ENCODE measurements around the gene RPL27A. TPM values are rescaled to one million over a fixed set of nuclear protein-coding genes. Genes with fewer than 3 reads are reported as not detected.
A peak's percentile ranks its signal among the peaks of the same experiment; 100 is the strongest.

RPL27A gene
- total RNA-seq, 1 donor from 2014 or later, result 1,860 TPM

DNA sequence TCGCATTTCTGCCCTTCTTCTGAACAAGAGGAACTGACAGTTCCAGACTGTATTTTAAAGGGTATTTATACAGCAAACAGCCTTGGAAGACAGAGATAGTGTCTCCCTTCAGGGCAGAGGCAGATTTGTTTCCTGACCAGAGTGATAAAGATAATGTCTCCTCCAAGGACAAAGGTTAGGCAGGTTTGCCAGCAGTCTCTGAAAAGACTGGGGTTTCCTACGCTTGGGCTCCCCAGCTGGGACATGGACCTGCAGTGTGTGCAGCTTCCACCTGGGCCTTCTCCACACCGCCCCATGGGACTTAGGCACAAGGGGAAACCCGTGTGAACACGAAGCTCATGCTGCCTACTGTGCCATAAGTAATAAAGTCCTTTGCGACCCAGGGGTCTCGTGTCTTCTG, 42.1 kb downstream of the RPL27A start:
- H3K9ac ChIP-seq (ENCODE audit: low read depth in 1 of 3, low read length in 3 of 3), result no peak overlapping the region

DNA sequence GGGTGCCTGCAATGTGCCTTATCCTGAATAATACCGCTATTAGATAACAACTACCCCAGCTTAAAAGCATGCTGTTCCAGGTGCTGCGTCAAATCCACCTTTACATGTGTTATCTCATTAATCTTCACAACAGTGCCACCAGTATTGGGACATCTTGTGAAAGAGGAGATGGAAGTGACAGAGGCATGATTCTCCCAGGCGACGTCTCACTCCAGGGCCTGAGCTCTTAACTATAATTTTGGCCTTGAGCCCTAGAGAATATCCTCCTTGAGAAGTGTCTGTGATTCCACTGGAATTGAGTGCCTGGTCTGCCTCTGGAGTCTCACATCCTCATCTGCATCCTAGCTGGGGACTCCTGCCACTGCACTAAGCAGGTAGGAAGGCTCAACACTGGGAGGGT, 43.8 kb downstream of the RPL27A start:
- H3K36me3 ChIP-seq (ENCODE audit: control insufficient read depth in 3 of 3, insufficient read depth in 3 of 3, low read length in 3 of 3), result peaks cover 0 to 18% (median 12%) of the 10 kb centered on the region in 3 donors
- no peaks in the 10 kb centered on the region for H3K9me3 ChIP-seq (ENCODE audit: control insufficient read depth in 3 of 3, low read length in 3 of 3)
- H3K27ac ChIP-seq (ENCODE audit: low read depth, low read length), result no peak overlapping the region
- H3K4me1 ChIP-seq (ENCODE audit: control insufficient read depth in 3 of 3, insufficient read depth in 3 of 3, low read length in 3 of 3), result peaks cover 13 to 37% (median 36%) of the 10 kb centered on the region in 3 donors
- H3K4me3 ChIP-seq (ENCODE audit: low read length in 3 of 3), result no peak overlapping the region
- H3K9ac ChIP-seq (ENCODE audit: low read depth in 1 of 3, low read length in 3 of 3), result no peak overlapping the region
- H3K27me3 ChIP-seq (ENCODE audit: control insufficient read depth in 3 of 3, insufficient read depth in 3 of 3, low read length in 3 of 3), result no peaks in the 10 kb centered on the region

More for the DNA sequence above, 42.1 kb downstream of the RPL27A start:
- Histone ChIP-seq H3K4me1 (ENCODE audit: control insufficient read depth in 3 of 3, insufficient read depth in 3 of 3, low read length in 3 of 3) (peaks cover 30 to 52% (median 51%) of the 10 kb centered on the region in 3 donors), H3K9me3 (ENCODE audit: control insufficient read depth in 3 of 3, low read length in 3 of 3) (no peaks in the 10 kb centered on the region), H3K27me3 (ENCODE audit: control insufficient read depth in 3 of 3, insufficient read depth in 3 of 3, low read length in 3 of 3) (no peaks in the 10 kb centered on the region), H3K27ac (ENCODE audit: low read depth, low read length) (no peak overlapping the region), H3K4me3 (ENCODE audit: low read length in 3 of 3) (no peak overlapping the region), H3K36me3 (ENCODE audit: control insufficient read depth in 3 of 3, insufficient read depth in 3 of 3, low read length in 3 of 3) (peaks cover 0 to 15% (median 5%) of the 10 kb centered on the region in 3 donors)

DNA sequence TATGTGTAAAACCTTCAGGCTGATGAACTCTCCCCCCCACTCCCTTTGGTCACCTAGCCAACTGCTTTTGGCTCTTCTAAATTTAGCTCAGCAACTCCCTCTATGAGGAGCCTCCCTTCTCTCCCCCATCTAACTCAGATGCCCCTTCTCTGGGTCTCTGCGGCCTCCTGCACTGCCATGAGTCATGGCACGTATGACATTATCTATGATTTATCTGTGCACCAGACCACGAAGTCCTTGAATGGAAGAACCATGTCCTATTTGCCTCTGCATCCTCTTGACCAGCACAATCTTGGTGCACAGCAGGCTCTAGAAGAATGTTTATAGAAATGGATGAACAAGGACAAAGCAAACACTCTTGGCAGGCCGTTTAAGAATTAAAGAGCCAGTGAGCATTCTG, 46.0 kb downstream of the RPL27A start:
- Histone ChIP-seq H3K9ac (ENCODE audit: low read depth in 1 of 3, low read length in 3 of 3) (peak overlapping the region in 1 of 3 donors; percentile 22), H3K4me3 (ENCODE audit: low read length in 3 of 3) (no peak overlapping the region), H3K4me1 (ENCODE audit: control insufficient read depth in 3 of 3, insufficient read depth in 3 of 3, low read length in 3 of 3) (peaks cover 17 to 40% (median 37%) of the 10 kb centered on the region in 3 donors), H3K27me3 (ENCODE audit: control insufficient read depth in 3 of 3, insufficient read depth in 3 of 3, low read length in 3 of 3) (no peaks in the 10 kb centered on the region), H3K9me3 (ENCODE audit: control insufficient read depth in 3 of 3, low read length in 3 of 3) (no peaks in the 10 kb centered on the region), H3K36me3 (ENCODE audit: control insufficient read depth in 3 of 3, insufficient read depth in 3 of 3, low read length in 3 of 3) (peaks cover 0 to 18% (median 12%) of the 10 kb centered on the region in 3 donors), H3K27ac (ENCODE audit: low read depth, low read length) (no peak overlapping the region)

DNA sequence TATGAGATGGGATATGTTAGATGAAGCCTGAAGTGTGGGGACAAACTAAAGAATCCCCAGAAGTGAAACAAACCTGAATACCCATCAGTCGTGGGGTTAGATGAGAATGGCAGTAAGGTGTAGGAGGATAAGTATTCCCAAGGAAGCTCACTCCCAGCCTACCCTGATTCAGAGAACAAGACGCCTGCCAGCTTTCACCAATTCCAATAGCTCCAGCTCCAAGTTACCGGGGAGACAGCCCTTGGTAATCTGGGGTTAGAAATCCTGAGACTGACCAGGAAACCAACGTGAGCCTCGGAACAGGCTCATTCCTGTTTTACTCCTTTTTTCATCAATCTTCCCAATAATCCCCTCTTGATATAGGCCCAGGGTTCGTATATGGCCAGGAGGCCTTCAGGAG, 46.5 kb downstream of the RPL27A start:
- H3K4me1 ChIP-seq (ENCODE audit: control insufficient read depth in 3 of 3, insufficient read depth in 3 of 3, low read length in 3 of 3), result peaks cover 20 to 45% (median 37%) of the 10 kb centered on the region in 3 donors
- H3K27me3 ChIP-seq (ENCODE audit: control insufficient read depth in 3 of 3, insufficient read depth in 3 of 3, low read length in 3 of 3), result no peaks in the 10 kb centered on the region
- H3K9ac ChIP-seq (ENCODE audit: low read depth in 1 of 3, low read length in 3 of 3), result no peak overlapping the region
- no peak overlapping the region for H3K27ac ChIP-seq (ENCODE audit: low read depth, low read length)
- no peak overlapping the region for H3K4me3 ChIP-seq (ENCODE audit: low read length in 3 of 3)
- peaks cover 0 to 16% (median 12%) of the 10 kb centered on the region in 3 donors for H3K36me3 ChIP-seq (ENCODE audit: control insufficient read depth in 3 of 3, insufficient read depth in 3 of 3, low read length in 3 of 3)
- H3K9me3 ChIP-seq (ENCODE audit: control insufficient read depth in 3 of 3, low read length in 3 of 3), result no peaks in the 10 kb centered on the region

DNA sequence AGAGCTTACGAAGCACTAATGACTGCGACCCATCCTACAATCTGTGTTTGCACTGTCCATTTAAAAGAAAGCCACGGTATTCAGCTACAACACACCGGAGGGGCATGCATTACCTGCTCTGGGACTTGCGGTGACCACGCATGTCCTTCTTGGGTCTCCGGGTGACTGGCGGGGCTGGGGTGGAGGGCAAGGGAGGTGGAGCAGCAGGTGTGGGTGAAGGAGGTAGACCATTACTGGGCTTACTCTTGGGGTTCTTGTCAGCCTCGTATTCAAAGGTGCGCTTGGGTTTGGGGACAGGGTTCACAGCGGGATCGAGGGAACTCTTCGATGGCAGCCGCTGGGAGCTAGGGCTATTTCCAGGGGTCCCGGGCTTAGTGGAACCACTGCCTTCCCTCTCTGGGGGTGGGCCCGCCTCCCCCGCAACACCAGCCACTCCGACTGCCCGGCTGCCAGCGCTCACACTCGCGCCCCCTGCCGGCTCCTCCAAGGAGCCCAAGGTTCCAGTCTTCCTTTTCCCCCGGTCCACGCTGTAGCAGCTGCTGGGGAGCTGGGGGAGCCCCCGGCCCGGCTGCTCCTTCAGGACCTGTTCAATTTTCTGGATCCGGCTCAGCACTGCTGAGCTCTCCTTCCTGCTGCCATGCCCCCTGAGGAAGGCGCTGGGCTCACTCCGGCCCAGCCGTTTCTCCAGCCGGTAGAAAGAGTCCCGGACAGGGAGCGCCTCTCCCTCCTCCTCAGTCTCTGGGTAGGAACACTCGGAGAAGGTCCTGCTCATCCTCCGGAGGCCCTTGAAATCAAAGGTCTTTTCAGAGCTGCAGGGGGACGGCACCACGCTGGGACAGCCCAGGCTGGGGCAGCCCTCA, 47.5 kb downstream of the RPL27A start:
- Histone ChIP-seq H3K9me3 (ENCODE audit: control insufficient read depth in 3 of 3, low read length in 3 of 3) (no peaks in the 10 kb centered on the region), H3K27ac (ENCODE audit: low read depth, low read length) (no peak overlapping the region)

DNA sequence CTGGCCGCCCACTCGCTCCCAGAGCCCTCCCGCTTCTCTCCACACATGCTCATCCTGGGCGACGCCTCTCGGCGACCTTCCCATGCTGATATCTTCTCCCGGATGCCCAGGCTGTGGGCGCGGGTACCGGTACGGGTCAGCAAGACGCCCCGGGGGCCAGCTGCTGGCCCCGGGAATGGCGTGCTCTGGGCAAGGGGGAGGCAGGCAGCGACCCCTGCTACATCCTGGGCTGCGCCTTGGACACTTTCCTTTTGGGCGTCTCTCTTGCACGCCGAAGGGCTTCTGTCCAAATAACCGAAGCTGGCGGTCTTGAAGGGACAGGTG, 48.1 kb downstream of the RPL27A start:
- Histone ChIP-seq H3K9me3 (ENCODE audit: control insufficient read depth in 3 of 3, low read length in 3 of 3) (no peaks in the 10 kb centered on the region), H3K27ac (ENCODE audit: low read depth, low read length) (no peak overlapping the region), H3K4me1 (ENCODE audit: control insufficient read depth in 3 of 3, insufficient read depth in 3 of 3, low read length in 3 of 3) (peaks cover 20 to 45% (median 38%) of the 10 kb centered on the region in 3 donors), H3K9ac (ENCODE audit: low read depth in 1 of 3, low read length in 3 of 3) (no peak overlapping the region), H3K4me3 (ENCODE audit: low read length in 3 of 3) (no peak overlapping the region), H3K27me3 (ENCODE audit: control insufficient read depth in 3 of 3, insufficient read depth in 3 of 3, low read length in 3 of 3) (no peaks in the 10 kb centered on the region), H3K36me3 (ENCODE audit: control insufficient read depth in 3 of 3, insufficient read depth in 3 of 3, low read length in 3 of 3) (peaks cover 0 to 17% (median 10%) of the 10 kb centered on the region in 3 donors)

More for the DNA sequence above, 47.5 kb downstream of the RPL27A start:
- Histone ChIP-seq H3K27me3 (ENCODE audit: control insufficient read depth in 3 of 3, insufficient read depth in 3 of 3, low read length in 3 of 3) (no peaks in the 10 kb centered on the region), H3K4me3 (ENCODE audit: low read length in 3 of 3) (no peak overlapping the region), H3K4me1 (ENCODE audit: control insufficient read depth in 3 of 3, insufficient read depth in 3 of 3, low read length in 3 of 3) (peaks cover 20 to 45% (median 38%) of the 10 kb centered on the region in 3 donors), H3K9ac (ENCODE audit: low read depth in 1 of 3, low read length in 3 of 3) (no peak overlapping the region), H3K36me3 (ENCODE audit: control insufficient read depth in 3 of 3, insufficient read depth in 3 of 3, low read length in 3 of 3) (peaks cover 0 to 12% (median 12%) of the 10 kb centered on the region in 3 donors)

DNA sequence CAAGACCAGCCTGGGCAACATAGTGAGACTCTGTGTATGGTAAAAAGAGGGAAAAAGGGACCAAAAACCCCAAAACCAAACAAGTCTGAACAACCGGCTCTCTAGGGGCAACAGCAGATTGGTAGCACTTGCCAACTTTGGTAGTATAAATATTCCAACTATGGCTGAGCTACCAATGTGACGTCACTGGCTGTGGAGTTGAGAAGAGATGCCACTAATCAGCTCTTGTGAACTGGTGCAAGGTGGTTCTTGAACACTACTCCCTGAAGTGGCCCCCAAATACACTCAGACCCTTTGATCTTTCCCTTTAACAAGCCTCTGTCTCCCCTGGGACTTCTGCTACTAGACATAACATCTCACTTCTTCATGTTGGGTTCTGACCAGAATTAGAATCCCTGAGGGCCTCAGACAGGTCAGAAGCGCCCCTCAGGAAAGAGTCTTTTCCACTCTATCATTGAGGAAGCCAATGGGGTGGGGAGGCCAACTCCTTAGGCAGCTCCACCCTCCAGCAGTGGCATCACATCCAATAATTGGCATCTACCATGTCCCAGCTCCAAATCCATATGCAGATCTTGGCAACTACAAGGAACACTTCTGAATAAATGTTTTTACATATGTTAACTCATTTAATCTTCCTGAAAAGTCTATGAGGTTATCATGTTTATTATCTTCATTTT, 49.2 kb downstream of the RPL27A start:
- Histone ChIP-seq H3K4me3 (ENCODE audit: low read length in 3 of 3) (no peak overlapping the region), H3K27me3 (ENCODE audit: control insufficient read depth in 3 of 3, insufficient read depth in 3 of 3, low read length in 3 of 3) (no peaks in the 10 kb centered on the region), H3K9me3 (ENCODE audit: control insufficient read depth in 3 of 3, low read length in 3 of 3) (no peaks in the 10 kb centered on the region), H3K36me3 (ENCODE audit: control insufficient read depth in 3 of 3, insufficient read depth in 3 of 3, low read length in 3 of 3) (peaks cover 0 to 14% (median 5%) of the 10 kb centered on the region in 3 donors), H3K4me1 (ENCODE audit: control insufficient read depth in 3 of 3, insufficient read depth in 3 of 3, low read length in 3 of 3) (peaks cover 20 to 41% (median 32%) of the 10 kb centered on the region in 3 donors), H3K27ac (ENCODE audit: low read depth, low read length) (peak overlapping the region; percentile 61), H3K9ac (ENCODE audit: low read depth in 1 of 3, low read length in 3 of 3) (no peak overlapping the region)

DNA sequence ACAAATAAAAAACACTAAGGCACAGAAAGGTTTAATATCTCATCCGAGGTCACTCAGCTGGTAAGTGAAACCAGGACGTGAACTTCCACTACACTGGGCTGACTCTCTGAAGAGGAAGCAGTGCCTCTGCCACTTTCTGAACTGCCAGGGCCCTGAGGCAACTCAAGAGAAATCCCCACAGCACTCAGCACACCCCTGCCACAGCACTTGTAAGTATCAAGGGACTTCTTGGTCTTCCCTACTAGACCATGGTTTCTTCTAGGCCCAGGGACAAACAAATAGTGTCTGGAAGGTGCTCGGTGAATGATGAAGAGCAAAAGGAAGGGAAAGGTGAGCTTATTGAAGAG, 49.7 kb downstream of the RPL27A start:
- Histone ChIP-seq H3K27ac (ENCODE audit: low read depth, low read length) (peak overlapping the region; percentile 61), H3K9me3 (ENCODE audit: control insufficient read depth in 3 of 3, low read length in 3 of 3) (no peaks in the 10 kb centered on the region), H3K4me1 (ENCODE audit: control insufficient read depth in 3 of 3, insufficient read depth in 3 of 3, low read length in 3 of 3) (peaks cover 20 to 37% (median 29%) of the 10 kb centered on the region in 3 donors), H3K4me3 (ENCODE audit: low read length in 3 of 3) (no peak overlapping the region), H3K9ac (ENCODE audit: low read depth in 1 of 3, low read length in 3 of 3) (peak overlapping the region; percentile 3 to 54 (median 48)), H3K36me3 (ENCODE audit: control insufficient read depth in 3 of 3, insufficient read depth in 3 of 3, low read length in 3 of 3) (peaks cover 0 to 14% (median 5%) of the 10 kb centered on the region in 3 donors), H3K27me3 (ENCODE audit: control insufficient read depth in 3 of 3, insufficient read depth in 3 of 3, low read length in 3 of 3) (no peaks in the 10 kb centered on the region)

DNA sequence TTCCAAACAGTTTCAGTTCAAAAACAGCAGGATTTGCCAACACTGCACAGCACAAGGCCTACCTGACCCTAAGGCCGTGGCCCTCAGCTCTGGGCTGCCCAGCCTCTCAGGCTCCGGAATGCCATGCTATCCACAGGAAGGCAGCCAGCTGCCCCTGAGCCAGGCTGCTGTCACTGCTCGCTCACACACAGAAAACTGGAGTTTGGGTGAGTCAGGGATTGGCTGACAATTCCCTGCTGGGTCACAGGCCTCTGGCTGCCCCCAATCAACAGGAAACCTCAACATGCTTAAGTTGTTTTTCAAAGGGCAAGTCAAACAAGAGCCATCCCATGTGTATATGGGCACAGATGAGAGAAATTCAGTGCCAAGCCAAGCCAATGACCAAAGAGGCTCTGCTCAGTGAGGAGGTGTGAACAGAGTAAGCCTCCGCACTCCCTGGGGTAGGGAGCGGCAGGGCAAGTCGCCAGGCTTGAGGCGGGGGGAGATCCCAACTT, 50.2 kb downstream of the RPL27A start:
- H3K9ac ChIP-seq (ENCODE audit: low read depth in 1 of 3, low read length in 3 of 3), result peak overlapping the region; percentile 3 to 54 (median 48)
- H3K27me3 ChIP-seq (ENCODE audit: control insufficient read depth in 3 of 3, insufficient read depth in 3 of 3, low read length in 3 of 3), result no peaks in the 10 kb centered on the region
- no peaks in the 10 kb centered on the region for H3K9me3 ChIP-seq (ENCODE audit: control insufficient read depth in 3 of 3, low read length in 3 of 3)
- peak overlapping the region in 1 of 3 donors; percentile 13 for H3K4me3 ChIP-seq (ENCODE audit: low read length in 3 of 3)
- peaks cover 20 to 37% (median 29%) of the 10 kb centered on the region in 3 donors for H3K4me1 ChIP-seq (ENCODE audit: control insufficient read depth in 3 of 3, insufficient read depth in 3 of 3, low read length in 3 of 3)
- H3K27ac ChIP-seq (ENCODE audit: low read depth, low read length), result peak overlapping the region; percentile 61
- peaks cover 0 to 14% (median 5%) of the 10 kb centered on the region in 3 donors for H3K36me3 ChIP-seq (ENCODE audit: control insufficient read depth in 3 of 3, insufficient read depth in 3 of 3, low read length in 3 of 3)

DNA sequence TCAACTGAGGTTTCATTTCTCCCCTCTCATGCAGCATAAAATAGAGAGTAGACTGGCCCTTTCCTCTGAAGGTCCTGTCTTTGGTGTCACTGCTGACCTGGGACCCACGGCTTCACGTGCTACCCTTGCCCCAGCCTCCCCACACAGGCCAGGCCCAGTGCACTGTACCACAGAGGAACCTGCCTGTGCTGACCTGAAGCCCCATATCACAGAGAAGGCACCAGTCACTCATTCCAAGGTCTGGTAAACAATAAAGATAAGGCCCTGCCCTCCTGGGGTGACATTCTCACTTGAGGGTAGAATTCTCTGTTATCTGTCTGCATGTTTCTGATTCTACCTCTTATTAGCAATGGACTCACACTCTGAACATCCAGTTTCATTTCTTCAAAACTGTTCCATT, 51.3 kb downstream of the RPL27A start:
- Histone ChIP-seq H3K9ac (ENCODE audit: low read depth in 1 of 3, low read length in 3 of 3) (peak overlapping the region in 1 of 3 donors; percentile 33), H3K27ac (ENCODE audit: low read depth, low read length) (peak overlapping the region; percentile 61), H3K9me3 (ENCODE audit: control insufficient read depth in 3 of 3, low read length in 3 of 3) (no peaks in the 10 kb centered on the region), H3K4me3 (ENCODE audit: low read length in 3 of 3) (no peak overlapping the region), H3K27me3 (ENCODE audit: control insufficient read depth in 3 of 3, insufficient read depth in 3 of 3, low read length in 3 of 3) (no peaks in the 10 kb centered on the region), H3K36me3 (ENCODE audit: control insufficient read depth in 3 of 3, insufficient read depth in 3 of 3, low read length in 3 of 3) (peaks cover 0 to 14% (median 5%) of the 10 kb centered on the region in 3 donors), H3K4me1 (ENCODE audit: control insufficient read depth in 3 of 3, insufficient read depth in 3 of 3, low read length in 3 of 3) (peaks cover 20 to 32% (median 24%) of the 10 kb centered on the region in 3 donors)

Measured in skeletal muscle tissue (tissue), 4 donors.